ENCODE results near the gene URB2. TPM values are rescaled to one million over a fixed set of nuclear protein-coding genes. Genes with fewer than 3 reads are reported as not detected.

The URB2 gene
- total RNA-seq, 1 experiment from 2014 or later, result 24.6 TPM

DNA sequence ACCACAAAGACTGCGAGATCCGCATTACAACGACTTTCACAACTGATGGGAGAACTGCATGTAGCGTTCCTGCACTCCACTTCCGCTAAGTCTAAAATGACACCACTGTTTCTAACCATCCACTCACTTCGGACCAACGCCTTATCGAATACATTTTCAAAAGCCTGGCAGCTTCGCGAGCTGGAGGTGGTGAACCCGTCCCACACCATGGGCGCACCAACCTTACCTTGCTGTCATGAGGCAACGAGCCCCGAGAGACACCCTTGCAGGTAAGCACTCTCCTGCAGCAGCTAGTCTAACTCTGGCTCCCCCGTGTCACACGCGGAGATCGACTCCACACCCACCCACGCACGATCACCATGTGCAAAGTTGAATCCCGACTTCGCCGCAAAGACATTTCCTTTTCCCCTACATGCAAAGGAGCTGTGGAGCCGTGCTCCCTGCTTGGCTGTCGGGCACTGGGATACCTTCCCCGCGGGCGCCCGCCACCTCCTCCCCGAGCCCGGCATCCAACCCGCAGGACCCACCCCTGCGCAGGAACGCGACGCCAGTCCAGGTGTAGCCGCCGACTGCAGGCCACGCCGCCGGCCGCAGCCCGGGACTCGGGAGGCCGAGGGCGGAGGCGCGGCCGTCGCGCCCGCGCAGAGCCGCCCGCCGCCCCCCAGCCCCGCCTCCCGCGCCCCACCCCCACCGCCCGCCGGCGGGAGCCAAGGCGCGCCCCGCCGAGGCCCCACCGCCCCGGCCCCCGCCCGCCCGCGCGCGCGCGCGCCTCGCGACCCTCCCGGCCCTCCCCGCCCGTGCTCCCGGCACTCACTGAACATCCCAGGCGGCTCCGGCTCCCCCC, 754 bp upstream of the URB2 start:
- TF ChIP-seq TCF7 (CRISPR knock-in tag; IDR thresholded peaks at IDR 0.05; ENCODE audit: low read depth), result peak; percentile 24; the same call in 1 of the 2 replicates
- 0 out of 2 replicates have a peak, but pooled peaks have one; percentile 10 for TF ChIP-seq GABPB1 (CRISPR knock-in tag; IDR thresholded peaks at IDR 0.05)
- TF ChIP-seq KAT7 (CRISPR knock-in tag; IDR thresholded peaks at IDR 0.05; ENCODE audit: borderline replicate concordance), result 0 out of 2 replicates have a peak, but pooled peaks have one; percentile 67
- no peak for TF ChIP-seq ZNF317 (CRISPR knock-in tag; IDR thresholded peaks at IDR 0.05; ENCODE audit: borderline replicate concordance, low read depth)
- TF ChIP-seq GTF2I (CRISPR knock-in tag; conservative IDR thresholded peaks at IDR 0.05), result no peak
- 0 out of 2 replicates have a peak, but pooled peaks have one; percentile 20 for TF ChIP-seq FOXP1 (CRISPR knock-in tag; IDR thresholded peaks at IDR 0.05; ENCODE audit: borderline replicate concordance)
- TF ChIP-seq, protein P1, sequence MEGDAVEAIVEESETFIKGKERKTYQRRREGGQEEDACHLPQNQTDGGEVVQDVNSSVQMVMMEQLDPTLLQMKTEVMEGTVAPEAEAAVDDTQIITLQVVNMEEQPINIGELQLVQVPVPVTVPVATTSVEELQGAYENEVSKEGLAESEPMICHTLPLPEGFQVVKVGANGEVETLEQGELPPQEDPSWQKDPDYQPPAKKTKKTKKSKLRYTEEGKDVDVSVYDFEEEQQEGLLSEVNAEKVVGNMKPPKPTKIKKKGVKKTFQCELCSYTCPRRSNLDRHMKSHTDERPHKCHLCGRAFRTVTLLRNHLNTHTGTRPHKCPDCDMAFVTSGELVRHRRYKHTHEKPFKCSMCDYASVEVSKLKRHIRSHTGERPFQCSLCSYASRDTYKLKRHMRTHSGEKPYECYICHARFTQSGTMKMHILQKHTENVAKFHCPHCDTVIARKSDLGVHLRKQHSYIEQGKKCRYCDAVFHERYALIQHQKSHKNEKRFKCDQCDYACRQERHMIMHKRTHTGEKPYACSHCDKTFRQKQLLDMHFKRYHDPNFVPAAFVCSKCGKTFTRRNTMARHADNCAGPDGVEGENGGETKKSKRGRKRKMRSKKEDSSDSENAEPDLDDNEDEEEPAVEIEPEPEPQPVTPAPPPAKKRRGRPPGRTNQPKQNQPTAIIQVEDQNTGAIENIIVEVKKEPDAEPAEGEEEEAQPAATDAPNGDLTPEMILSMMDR (IDR thresholded peaks at IDR 0.05), result no peak
- TF ChIP-seq NFE2L1 (CRISPR knock-in tag; IDR thresholded peaks at IDR 0.05), result peak; percentile 74; the same call in 1 of the 2 replicates
- TF ChIP-seq ETV6 (CRISPR knock-in tag; IDR thresholded peaks at IDR 0.05), result no peak
- peak overlapping the region; percentile 91 for H3K4me3 Mint-ChIP-seq
- peaks cover 11% of the 10 kb centered on the region for H3K36me3 Mint-ChIP-seq
- ChIA-PET POLR2A (interaction anchor here (0.7 kb wide), 1 partner anchor 66 kb away, joined by 3 read pairs; the partner anchor contains the start of gene ABCB10), CTCF (interaction anchor here (0.8 to 1.7 kb wide), 2 partner anchors 36 to 67 kb away, joined by 3 to 8 read pairs; partner anchors contain the start of gene ABCB10)
- ATAC-seq, result peak; percentile 17
- H3K4me1 Mint-ChIP-seq, result peaks cover 29% of the 10 kb centered on the region
- no peaks in the 10 kb centered on the region for H3K9me3 Mint-ChIP-seq
- peak overlapping the region; percentile 78 for H3K27ac Mint-ChIP-seq
- no peaks in the 10 kb centered on the region for H3K27me3 Mint-ChIP-seq (ENCODE audit: low read depth)
- peak; percentile 54 for DNase-seq (ENCODE audit: low spot score)

DNA sequence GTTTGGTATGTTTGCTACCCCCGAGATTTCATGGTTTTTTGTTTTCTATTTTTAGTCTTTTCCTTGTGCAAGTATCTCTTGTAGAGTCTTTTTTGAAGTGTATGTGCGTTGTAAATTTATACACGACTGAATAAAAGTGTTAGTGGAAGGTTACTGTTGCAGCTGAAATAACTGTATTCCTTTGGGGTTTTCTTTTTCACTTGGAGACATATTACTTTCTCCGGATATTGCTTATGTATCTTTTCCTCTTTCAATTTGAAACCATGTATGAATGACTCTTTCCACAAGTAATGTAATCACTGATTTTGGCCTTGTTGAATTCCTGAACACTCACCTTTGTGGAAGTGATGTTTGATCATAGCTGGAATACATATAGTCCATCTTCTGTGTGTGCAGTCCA, 956 bp downstream of the URB2 start:
- Mint-ChIP-seq H3K27ac (no peak overlapping the region), H3K4me1 (peaks cover 29% of the 10 kb centered on the region), H3K36me3 (peaks cover 11% of the 10 kb centered on the region), H3K4me3 (peak overlapping the region; percentile 95), H3K27me3 (ENCODE audit: low read depth) (no peaks in the 10 kb centered on the region), H3K9me3 (no peaks in the 10 kb centered on the region)
- DNase-seq (ENCODE audit: low spot score) (no peak), ATAC-seq (no peak)
- TF ChIP-seq FOXP1 (CRISPR knock-in tag; IDR thresholded peaks at IDR 0.05; ENCODE audit: borderline replicate concordance) (no peak), GABPB1 (CRISPR knock-in tag; IDR thresholded peaks at IDR 0.05) (no peak), ZNF263 (CRISPR knock-in tag; IDR thresholded peaks at IDR 0.05; ENCODE audit: low read depth) (no peak), RELA (CRISPR knock-in tag; IDR thresholded peaks at IDR 0.05; ENCODE audit: borderline replicate concordance) (no peak), TEAD1 (CRISPR knock-in tag; IDR thresholded peaks at IDR 0.05) (no peak), ZNF416 (CRISPR knock-in tag; IDR thresholded peaks at IDR 0.05) (no peak), SOX15 (CRISPR knock-in tag; IDR thresholded peaks at IDR 0.05) (no peak), SMAD4 (CRISPR knock-in tag; IDR thresholded peaks at IDR 0.05) (no peak)
- TF ChIP-seq, protein P2, sequence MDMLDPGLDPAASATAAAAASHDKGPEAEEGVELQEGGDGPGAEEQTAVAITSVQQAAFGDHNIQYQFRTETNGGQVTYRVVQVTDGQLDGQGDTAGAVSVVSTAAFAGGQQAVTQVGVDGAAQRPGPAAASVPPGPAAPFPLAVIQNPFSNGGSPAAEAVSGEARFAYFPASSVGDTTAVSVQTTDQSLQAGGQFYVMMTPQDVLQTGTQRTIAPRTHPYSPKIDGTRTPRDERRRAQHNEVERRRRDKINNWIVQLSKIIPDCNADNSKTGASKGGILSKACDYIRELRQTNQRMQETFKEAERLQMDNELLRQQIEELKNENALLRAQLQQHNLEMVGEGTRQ (CRISPR knock-in tag; IDR thresholded peaks at IDR 0.05), result no peak
- TF ChIP-seq, protein P3, sequence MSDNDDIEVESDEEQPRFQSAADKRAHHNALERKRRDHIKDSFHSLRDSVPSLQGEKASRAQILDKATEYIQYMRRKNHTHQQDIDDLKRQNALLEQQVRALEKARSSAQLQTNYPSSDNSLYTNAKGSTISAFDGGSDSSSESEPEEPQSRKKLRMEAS (CRISPR knock-in tag; IDR thresholded peaks at IDR 0.05), result no peak
- TF ChIP-seq, protein P4, sequence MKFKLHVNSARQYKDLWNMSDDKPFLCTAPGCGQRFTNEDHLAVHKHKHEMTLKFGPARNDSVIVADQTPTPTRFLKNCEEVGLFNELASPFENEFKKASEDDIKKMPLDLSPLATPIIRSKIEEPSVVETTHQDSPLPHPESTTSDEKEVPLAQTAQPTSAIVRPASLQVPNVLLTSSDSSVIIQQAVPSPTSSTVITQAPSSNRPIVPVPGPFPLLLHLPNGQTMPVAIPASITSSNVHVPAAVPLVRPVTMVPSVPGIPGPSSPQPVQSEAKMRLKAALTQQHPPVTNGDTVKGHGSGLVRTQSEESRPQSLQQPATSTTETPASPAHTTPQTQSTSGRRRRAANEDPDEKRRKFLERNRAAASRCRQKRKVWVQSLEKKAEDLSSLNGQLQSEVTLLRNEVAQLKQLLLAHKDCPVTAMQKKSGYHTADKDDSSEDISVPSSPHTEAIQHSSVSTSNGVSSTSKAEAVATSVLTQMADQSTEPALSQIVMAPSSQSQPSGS (CRISPR knock-in tag; IDR thresholded peaks at IDR 0.05; ENCODE audit: borderline replicate concordance, low read depth), result no peak
- TF ChIP-seq, protein P5, sequence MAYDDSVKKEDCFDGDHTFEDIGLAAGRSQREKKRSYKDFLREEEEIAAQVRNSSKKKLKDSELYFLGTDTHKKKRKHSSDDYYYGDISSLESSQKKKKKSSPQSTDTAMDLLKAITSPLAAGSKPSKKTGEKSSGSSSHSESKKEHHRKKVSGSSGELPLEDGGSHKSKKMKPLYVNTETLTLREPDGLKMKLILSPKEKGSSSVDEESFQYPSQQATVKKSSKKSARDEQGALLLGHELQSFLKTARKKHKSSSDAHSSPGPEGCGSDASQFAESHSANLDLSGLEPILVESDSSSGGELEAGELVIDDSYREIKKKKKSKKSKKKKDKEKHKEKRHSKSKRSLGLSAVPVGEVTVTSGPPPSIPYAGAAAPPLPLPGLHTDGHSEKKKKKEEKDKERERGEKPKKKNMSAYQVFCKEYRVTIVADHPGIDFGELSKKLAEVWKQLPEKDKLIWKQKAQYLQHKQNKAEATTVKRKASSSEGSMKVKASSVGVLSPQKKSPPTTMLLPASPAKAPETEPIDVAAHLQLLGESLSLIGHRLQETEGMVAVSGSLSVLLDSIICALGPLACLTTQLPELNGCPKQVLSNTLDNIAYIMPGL (CRISPR knock-in tag; IDR thresholded peaks at IDR 0.05), result no peak
- CTCF ChIA-PET, result interaction anchor here (0.7 to 1.8 kb wide), 2 partner anchors 68 to 650 kb away, joined by 3 to 7 read pairs; partner anchors contain the start of gene ABCB10
- POLR2A ChIA-PET, result interaction anchor here (1.5 kb wide), 1 partner anchor 68 kb away, joined by 3 read pairs; the partner anchor contains the start of gene ABCB10

All from WTC11 (cell line).